T-helper 17 cell (primary cell): ENCODE results near the gene KCNJ10. TPM values are rescaled to one million over a fixed set of nuclear protein-coding genes. Genes with fewer than 3 reads are reported as not detected.

Experiments used
- ATAC-seq: fragments of 150-1000 bp; cut with Tn5 transposase; 2 replicates; pipeline ENCODE4 v1.10.0; 2021; ENCODE audit warnings: mild to moderate bottlenecking, moderate library complexity
- DNase-seq, 3 donors: peaks; one replicate each; pipeline versions ENCODE4 v3.0.0 to v3.0.0-alpha.2; 2020 to 2021
- H3K9me3 ChIP-seq: one replicate; pipeline ENCODE4 v1.7.0; 2013; ENCODE audit warnings: low read length, mild to moderate bottlenecking; ENCODE audit not compliant: control insufficient read depth, poor library complexity, severe bottlenecking
- H3K27ac Mint-ChIP-seq: one replicate; pipeline ENCODE4 v1.8.0; 2022; ENCODE audit warnings: mild to moderate bottlenecking, moderate library complexity, mixed read lengths
- H3K27me3 Mint-ChIP-seq: one replicate; pipeline ENCODE4 v1.8.0; 2022; ENCODE audit warnings: mixed read lengths
- H3K36me3 Mint-ChIP-seq: one replicate; pipeline ENCODE4 v1.8.0; 2022; ENCODE audit warnings: low read depth, mixed read lengths
- H3K4me1 Mint-ChIP-seq: one replicate; pipeline ENCODE4 v1.8.0; 2022; ENCODE audit warnings: mild to moderate bottlenecking, mixed read lengths
- H3K4me3 Mint-ChIP-seq: one replicate; pipeline ENCODE4 v1.8.0; 2022; ENCODE audit warnings: mild to moderate bottlenecking, moderate library complexity, mixed read lengths
- total RNA-seq, 4 donors: library from RNA in 2 of 4; stranded (reverse) in 2 of 4; gene quantifications; one replicate each; pipeline ENCODE4 v1.2.3 and lab custom pipeline; 2022 to 2026

Gene KCNJ10
- total RNA-seq, 2 donors from 2014 or later: not detected

GRCh38 chr1:159977364-159978106, 92.4 kb downstream of the KCNJ10 start:
- no peaks in the 10 kb centered on the region for H3K9me3 ChIP-seq
- peaks cover 6% of the 10 kb centered on the region for H3K4me1 Mint-ChIP-seq
- DNase-seq: no peak
- H3K27me3 Mint-ChIP-seq: peaks cover 48% of the 10 kb centered on the region
- peaks cover 8% of the 10 kb centered on the region for H3K36me3 Mint-ChIP-seq
- H3K4me3 Mint-ChIP-seq: no peak overlapping the region
- no peak overlapping the region for H3K27ac Mint-ChIP-seq
- no peak for ATAC-seq

- no peak overlapping the region for H3K27ac Mint-ChIP-seq
- no peaks in the 10 kb centered on the region for H3K36me3 Mint-ChIP-seq
- DNase-seq (no peak), ATAC-seq (no peak)
- H3K4me1 Mint-ChIP-seq: peaks cover 3% of the 10 kb centered on the region
- H3K9me3 ChIP-seq: no peaks in the 10 kb centered on the region
- H3K4me3 Mint-ChIP-seq: no peak overlapping the region
- H3K27me3 Mint-ChIP-seq: peaks cover 40% of the 10 kb centered on the region
Observed at GRCh38 chr1:159974350-159974965, 95.5 kb downstream of the KCNJ10 start.

- H3K4me3 Mint-ChIP-seq: no peak overlapping the region
- ATAC-seq: no peak
Observed at GRCh38 chr1:159973350-159973940, 96.5 kb downstream of the KCNJ10 start.

GRCh38 chr1:159972443-159973205, 97.3 kb downstream of the KCNJ10 start:
- peaks cover 3% of the 10 kb centered on the region for H3K36me3 Mint-ChIP-seq
- ATAC-seq (no peak), DNase-seq (no peak)
- no peak overlapping the region for H3K27ac Mint-ChIP-seq
- H3K4me3 Mint-ChIP-seq: no peak overlapping the region
- no peaks in the 10 kb centered on the region for H3K9me3 ChIP-seq
- H3K27me3 Mint-ChIP-seq: peaks cover 38% of the 10 kb centered on the region
- peaks cover 3% of the 10 kb centered on the region for H3K4me1 Mint-ChIP-seq

More at GRCh38 chr1:159973350-159973940, 96.5 kb downstream of the KCNJ10 start:
- H3K4me1 Mint-ChIP-seq: peaks cover 3% of the 10 kb centered on the region
- H3K27ac Mint-ChIP-seq: no peak overlapping the region
- no peak for DNase-seq
- H3K27me3 Mint-ChIP-seq: peaks cover 39% of the 10 kb centered on the region
- H3K36me3 Mint-ChIP-seq: peaks cover under 1% of the 10 kb centered on the region
- no peaks in the 10 kb centered on the region for H3K9me3 ChIP-seq

- Mint-ChIP-seq H3K4me1 (no peaks in the 10 kb centered on the region), H3K4me3 (no peak overlapping the region), H3K36me3 (peaks cover 3% of the 10 kb centered on the region), H3K27me3 (peaks cover 52% of the 10 kb centered on the region), H3K27ac (no peak overlapping the region)
- no peak for ATAC-seq
- no peaks in the 10 kb centered on the region for H3K9me3 ChIP-seq
- no peak for DNase-seq
Observed at GRCh38 chr1:159970932-159971342, 99.0 kb downstream of the KCNJ10 start.

GRCh38 chr1:159968901-159969300, 101.1 kb downstream of the KCNJ10 start:
- no peak overlapping the region for H3K4me3 Mint-ChIP-seq
- no peaks in the 10 kb centered on the region for H3K9me3 ChIP-seq
- no peak overlapping the region for H3K27ac Mint-ChIP-seq
- H3K27me3 Mint-ChIP-seq: peaks cover 66% of the 10 kb centered on the region
- ATAC-seq (no peak), DNase-seq (no peak)
- H3K36me3 Mint-ChIP-seq: peaks cover 3% of the 10 kb centered on the region
- no peaks in the 10 kb centered on the region for H3K4me1 Mint-ChIP-seq

GRCh38 chr1:159965263-159965662, 104.7 kb downstream of the KCNJ10 start:
- no peak overlapping the region for H3K4me3 Mint-ChIP-seq
- H3K36me3 Mint-ChIP-seq: peaks cover 6% of the 10 kb centered on the region
- DNase-seq (no peak), ATAC-seq (no peak)
- peaks cover 2% of the 10 kb centered on the region for H3K4me1 Mint-ChIP-seq
- no peaks in the 10 kb centered on the region for H3K9me3 ChIP-seq
- peaks cover 66% of the 10 kb centered on the region for H3K27me3 Mint-ChIP-seq
- no peak overlapping the region for H3K27ac Mint-ChIP-seq

GRCh38 chr1:159964144-159964543, 105.8 kb downstream of the KCNJ10 start:
- H3K27me3 Mint-ChIP-seq: peaks cover 67% of the 10 kb centered on the region

GRCh38 chr1:159962176-159962575, 107.8 kb downstream of the KCNJ10 start:
- no peaks in the 10 kb centered on the region for H3K9me3 ChIP-seq
- Mint-ChIP-seq H3K27ac (no peak overlapping the region), H3K27me3 (peaks cover 58% of the 10 kb centered on the region), H3K4me3 (no peak overlapping the region), H3K36me3 (peaks cover 3% of the 10 kb centered on the region), H3K4me1 (peaks cover 2% of the 10 kb centered on the region)
- DNase-seq (no peak), ATAC-seq (no peak)

More at GRCh38 chr1:159964144-159964543, 105.8 kb downstream of the KCNJ10 start:
- Mint-ChIP-seq H3K4me1 (peaks cover 2% of the 10 kb centered on the region), H3K36me3 (peaks cover 6% of the 10 kb centered on the region), H3K4me3 (no peak overlapping the region), H3K27ac (no peak overlapping the region)
- no peak for ATAC-seq
- no peaks in the 10 kb centered on the region for H3K9me3 ChIP-seq
- DNase-seq: no peak

GRCh38 chr1:159961636-159962035, 108.3 kb downstream of the KCNJ10 start:
- H3K27ac Mint-ChIP-seq: no peak overlapping the region
- DNase-seq (no peak), ATAC-seq (no peak)
- H3K9me3 ChIP-seq: no peaks in the 10 kb centered on the region
- H3K4me3 Mint-ChIP-seq: no peak overlapping the region
- H3K27me3 Mint-ChIP-seq: peaks cover 55% of the 10 kb centered on the region
- peaks cover 2% of the 10 kb centered on the region for H3K4me1 Mint-ChIP-seq
- peaks cover 5% of the 10 kb centered on the region for H3K36me3 Mint-ChIP-seq

GRCh38 chr1:159960721-159961381, 109.1 kb downstream of the KCNJ10 start:
- peaks cover 5% of the 10 kb centered on the region for H3K4me1 Mint-ChIP-seq

GRCh38 chr1:159959451-159959850, 110.5 kb downstream of the KCNJ10 start:
- Mint-ChIP-seq H3K36me3 (peaks cover 7% of the 10 kb centered on the region), H3K4me1 (peaks cover 5% of the 10 kb centered on the region), H3K4me3 (no peak overlapping the region), H3K27me3 (peaks cover 55% of the 10 kb centered on the region), H3K27ac (no peak overlapping the region)
- no peaks in the 10 kb centered on the region for H3K9me3 ChIP-seq
- no peak for DNase-seq
- ATAC-seq: no peak

More at GRCh38 chr1:159960721-159961381, 109.1 kb downstream of the KCNJ10 start:
- H3K27me3 Mint-ChIP-seq: peaks cover 55% of the 10 kb centered on the region
- no peak overlapping the region for H3K4me3 Mint-ChIP-seq
- ATAC-seq (no peak), DNase-seq (no peak)
- H3K9me3 ChIP-seq: no peaks in the 10 kb centered on the region
- no peak overlapping the region for H3K27ac Mint-ChIP-seq
- peaks cover 7% of the 10 kb centered on the region for H3K36me3 Mint-ChIP-seq
